Measurements from ENCODE around the gene ENOX1. TPM values are rescaled to one million over a fixed set of nuclear protein-coding genes. Genes with fewer than 3 reads are reported as not detected.

ENOX1 gene
- total and polyA plus RNA-seq, 2 of the 13 experiments (the other 11 are each of a cell fraction or from before 2014, with no cell fraction given), result not detected

DNA sequence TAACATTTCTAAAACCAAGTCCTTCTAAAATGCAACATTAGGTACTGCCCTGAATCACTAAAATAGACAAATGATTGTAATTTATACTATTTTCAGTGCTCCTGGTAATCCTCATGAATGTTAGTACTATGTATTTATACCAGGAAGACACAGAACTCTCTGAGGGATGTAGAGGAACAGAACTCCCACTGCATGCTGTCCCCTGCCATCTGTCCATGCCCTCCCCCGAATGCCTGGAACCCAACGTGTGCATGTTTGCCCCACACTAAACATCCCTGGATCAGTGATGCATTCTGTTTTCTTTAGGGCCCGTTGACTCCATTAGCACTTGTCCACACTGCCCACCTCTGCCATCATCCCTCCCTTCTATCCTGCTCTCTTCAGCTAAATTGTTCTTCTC is 26.5 kb downstream of the ENOX1 start (continued):
- TF ChIP-seq ZNF7 (CRISPR knock-in tag; IDR thresholded peaks at IDR 0.05), result no peak
- no peak for TF ChIP-seq RFX1 (IDR thresholded peaks at IDR 0.05)
- TF ChIP-seq ZNF883 (CRISPR knock-in tag; IDR thresholded peaks at IDR 0.05; ENCODE audit: not compliant biosample characterization), result no peak
- no peak for TF ChIP-seq ZNF138 (CRISPR knock-in tag; IDR thresholded peaks at IDR 0.05; ENCODE audit: low read depth)
- no peak for TF ChIP-seq MBD4 (IDR thresholded peaks at IDR 0.05; ENCODE audit: borderline replicate concordance, low read length)
- no peak for TF ChIP-seq ZNF230 (CRISPR knock-in tag; IDR thresholded peaks at IDR 0.05)
- TF ChIP-seq CERS6 (CRISPR knock-in tag; IDR thresholded peaks at IDR 0.05), result no peak

GRCh38 chr13:43758834-43759233 is 27.9 kb downstream of the ENOX1 start:
- Histone ChIP-seq H3K4me1 (ENCODE audit: insufficient read depth, low read length) (no peaks in the 10 kb centered on the region), H4K20me1 (ENCODE audit: insufficient read depth, low read length) (no peaks in the 10 kb centered on the region), H3K4me3 (replicated peaks in 1 of 3; ENCODE audit: insufficient read depth in 1 of 3, low read depth in 2 of 3, low read length in 3 of 3) (no peak overlapping the region), H3K27me3 (ENCODE audit: control insufficient read depth in 1 of 2, insufficient read depth in 2 of 2, low read length in 2 of 2) (no peaks in the 10 kb centered on the region), H3K79me2 (ENCODE audit: insufficient read depth, low read length) (no peaks in the 10 kb centered on the region), H3K9ac (ENCODE audit: insufficient read depth, low read depth, low read length) (no peak overlapping the region), H3K27ac (ENCODE audit: extremely low read length, insufficient read depth, low read length) (no peak overlapping the region), H3K9me3 (ENCODE audit: low read length) (no peaks in the 10 kb centered on the region), H3K4me2 (ENCODE audit: low read depth, low read length) (no peak overlapping the region), H2AFZ (ENCODE audit: low read length) (no peak overlapping the region), H3K36me3 (replicated peaks in 1 of 2; ENCODE audit: control insufficient read depth in 1 of 2, insufficient read depth in 2 of 2, low read length in 2 of 2) (no peaks in the 10 kb centered on the region)
- in situ Hi-C loops (cut with HindIII; ENCODE audit: extremely low pct_ligation_motif_present, low pct_unique_long_range_greater_than_20kb) (no loop called here), intact Hi-C loops (cut with micrococcal nuclease; ENCODE audit: unreplicated experiment) (no loop called here)
- TF ChIP-seq NFE2L2 (IDR thresholded peaks at IDR 0.05; ENCODE audit: low read length) (no peak), ATM (IDR thresholded peaks at IDR 0.05; ENCODE audit: borderline replicate concordance) (no peak)
- no peak for ATAC-seq
- no peak for DNase-seq (ENCODE audit: low spot score)
- CTCF ChIA-PET (ENCODE audit: low intra/inter-chr PET ratio, low total read pairs), result no interaction called here
- POLR2A ChIA-PET, result no interaction called here
- WGBS (ENCODE audit: low lambda C conversion rate), result 4% methylated on average over 1 of the region's 1 CpG
- FAIRE-seq, result no peak
- no TSS peak for BruUV-seq (replicated peaks)

Measured in HepG2 (cell line).